IPS-18c (cell line): ENCODE results near the gene OR52K1.
"Not testable (repeated sequence)": the region's sequence is repeated elsewhere in the genome, so short reads cannot be mapped to it uniquely, and the experiment has no call there.

Experiments used
- H3K4me3 ChIP-seq: 2 replicates; pipeline ENCODE4 v1.7.0; 2013; ENCODE audit warnings: low read depth, mild to moderate bottlenecking, low read length, moderate library complexity; ENCODE audit not compliant: insufficient read depth
- H3K9me3 ChIP-seq: one replicate; pipeline ENCODE4 v1.6.1; 2013; ENCODE audit warnings: mild to moderate bottlenecking, low read length, moderate library complexity; ENCODE audit not compliant: control insufficient read depth, insufficient read depth

Gene OR52K1

DNA sequence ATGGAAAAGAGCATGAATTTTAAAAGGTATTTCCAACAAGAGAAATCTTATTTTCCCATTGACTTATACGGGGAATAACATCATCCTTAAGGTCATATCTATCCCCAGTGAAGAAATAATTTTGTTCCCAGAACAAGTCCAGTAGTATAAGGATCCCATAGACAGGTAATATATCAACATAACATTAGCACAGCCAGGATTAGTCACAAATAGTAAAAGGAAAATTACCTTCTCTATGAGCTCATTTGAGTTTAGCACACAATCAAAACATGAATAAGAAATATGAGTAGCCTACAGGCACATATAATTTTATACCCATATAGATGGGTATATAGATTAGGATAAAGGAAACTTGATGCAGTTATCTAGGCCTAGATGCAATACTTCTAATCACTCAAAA lies 2.8 kb upstream of the OR52K1 start:
- H3K4me3 ChIP-seq = no peak overlapping the region
- H3K9me3 ChIP-seq = no peaks in the 10 kb centered on the region

DNA sequence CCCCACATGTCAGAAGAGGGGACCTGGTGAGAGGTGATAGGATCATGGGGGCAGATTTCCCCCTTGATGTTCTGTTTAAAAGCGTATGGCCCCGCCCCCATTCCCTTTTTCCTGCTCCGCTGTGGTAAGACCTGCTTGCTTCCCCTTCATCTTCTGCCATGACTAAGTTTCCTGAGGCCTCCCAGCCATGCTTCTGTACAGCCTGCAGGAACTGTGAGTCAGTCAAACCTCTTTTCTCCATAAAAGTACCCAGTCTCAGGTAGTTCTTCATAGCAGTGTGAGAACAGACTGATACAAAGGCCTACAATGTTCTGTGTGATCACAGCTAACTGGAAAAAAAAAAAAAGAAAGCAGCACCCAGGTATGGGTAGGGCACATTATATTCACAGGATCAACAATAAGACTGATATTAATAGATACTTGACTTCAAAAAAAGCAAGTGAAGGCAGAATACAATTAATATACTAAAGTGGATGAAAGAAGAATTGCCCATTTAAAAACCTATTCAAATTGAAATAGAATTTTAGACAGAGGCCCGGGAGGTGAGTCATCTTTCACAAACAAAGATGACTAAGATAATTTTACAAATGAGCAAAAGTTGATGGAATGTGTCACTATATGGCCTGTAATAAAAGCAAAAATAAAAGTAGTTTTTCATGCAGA lies 1.7 kb upstream of the OR52K1 start:
- no peaks in the 10 kb centered on the region for H3K9me3 ChIP-seq

DNA sequence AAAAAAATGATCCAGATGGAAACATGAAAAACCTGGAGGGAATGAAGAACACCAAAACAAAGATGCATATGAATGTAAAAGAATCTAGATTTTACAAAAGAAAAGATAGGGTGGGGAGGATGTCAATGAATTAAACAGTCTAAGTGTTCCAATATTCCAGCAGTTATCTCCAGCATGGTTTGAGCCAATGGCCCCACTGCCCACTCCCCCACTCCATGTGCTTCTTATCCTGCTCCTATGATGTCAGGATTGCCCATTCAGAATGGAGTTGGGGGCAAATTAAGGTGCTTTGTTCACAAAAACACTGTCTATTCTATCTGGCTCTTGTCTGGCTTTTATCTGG lies 1.2 kb upstream of the OR52K1 start:
- Histone ChIP-seq H3K4me3 (no peak overlapping the region), H3K9me3 (no peaks in the 10 kb centered on the region)

More for the DNA sequence above, 1.7 kb upstream of the OR52K1 start:
- no peak overlapping the region for H3K4me3 ChIP-seq

DNA sequence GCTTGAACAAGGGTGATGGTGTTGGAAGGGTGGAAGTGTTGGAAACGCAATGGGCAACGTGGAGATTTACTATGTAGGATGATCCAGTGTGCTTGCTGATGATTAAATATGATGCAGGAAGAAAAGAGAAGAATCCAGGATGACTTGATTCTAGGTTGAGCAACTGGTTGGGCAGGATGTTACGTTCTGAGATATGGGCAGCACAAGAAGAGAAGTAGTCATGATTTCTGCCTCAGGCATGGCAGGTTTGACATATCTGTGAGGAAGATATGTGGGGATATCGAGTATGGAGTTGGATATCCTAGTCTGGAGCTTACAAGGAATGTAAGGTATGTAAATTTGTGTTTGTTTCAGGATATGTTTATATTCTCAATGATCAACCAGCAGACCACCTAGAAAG lies 1.9 kb downstream of the OR52K1 start:
- Histone ChIP-seq H3K4me3 (no peak overlapping the region), H3K9me3 (no peaks in the 10 kb centered on the region)

DNA sequence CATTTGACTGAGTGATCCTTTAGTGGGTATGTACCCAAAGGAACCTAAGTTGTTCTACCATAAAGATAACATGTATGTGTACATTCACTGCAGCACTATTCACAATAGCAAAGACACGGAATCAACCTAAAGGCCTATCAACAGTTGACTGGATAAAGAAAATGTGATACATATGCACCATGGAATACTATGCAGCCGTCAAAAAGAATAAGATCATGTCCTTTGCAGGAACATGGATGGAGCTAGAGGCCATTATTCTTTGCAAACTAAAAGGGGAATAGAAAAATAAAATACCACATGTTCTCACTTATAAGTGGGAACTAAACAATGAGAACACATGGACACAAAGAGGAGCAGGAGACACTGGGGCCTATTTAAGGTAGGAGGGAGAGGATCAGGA lies 9.0 kb downstream of the OR52K1 start:
- H3K4me3 ChIP-seq, H3K9me3 ChIP-seq: not testable (repeated sequence)

DNA sequence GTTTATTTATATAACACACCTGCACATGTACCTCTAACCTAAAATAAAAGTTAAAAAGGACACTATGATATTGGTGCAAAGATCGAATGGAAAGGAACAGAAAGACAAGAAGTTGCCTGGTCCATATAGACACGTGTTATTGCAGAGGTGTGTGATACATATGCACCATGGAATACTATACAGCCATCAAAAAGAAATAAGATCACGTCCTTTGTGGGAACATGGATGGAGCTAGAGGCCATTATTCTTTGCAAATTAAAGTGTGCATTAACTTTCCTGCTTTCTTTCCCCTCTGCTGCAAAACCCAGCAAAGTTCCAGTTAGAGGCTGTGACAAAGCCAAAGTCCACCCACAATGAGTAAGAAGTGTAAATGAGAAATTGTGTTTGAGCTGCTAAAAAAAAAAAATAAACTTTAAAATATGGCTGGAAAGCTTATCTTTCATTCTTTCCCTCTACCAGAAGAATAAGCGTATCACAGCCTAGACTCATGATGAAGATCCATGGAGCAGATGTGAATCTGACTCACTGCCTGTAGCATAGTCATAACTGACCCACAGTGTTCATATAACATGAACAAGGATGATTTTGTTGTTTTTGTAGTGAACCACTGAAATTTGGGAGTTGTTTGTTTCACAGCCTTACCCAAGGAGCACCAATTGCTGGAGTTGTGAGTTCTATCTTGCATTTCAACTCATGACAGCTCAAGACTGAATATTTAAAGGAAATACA lies 9.6 kb downstream of the OR52K1 start:
- Histone ChIP-seq H3K9me3 (no peaks in the 10 kb centered on the region), H3K4me3 (no peak overlapping the region)

DNA sequence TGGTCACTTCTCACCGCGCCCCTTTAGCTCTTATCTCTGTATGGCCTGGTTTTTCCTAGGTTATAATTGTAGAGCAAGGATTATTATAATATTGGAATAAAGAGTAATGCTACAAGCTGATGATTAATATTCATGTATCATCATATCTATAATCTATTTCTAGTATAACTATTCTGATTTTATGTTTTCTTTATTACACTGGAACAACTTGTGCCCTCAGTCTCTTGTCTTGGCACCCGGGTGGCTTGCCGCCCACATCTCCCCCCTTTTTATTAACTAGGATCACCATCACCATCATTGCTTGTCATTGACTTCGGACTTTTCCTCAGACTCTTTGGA lies 11.0 kb downstream of the OR52K1 start:
- Histone ChIP-seq H3K9me3 (no peaks in the 10 kb centered on the region), H3K4me3 (no peak overlapping the region)

DNA sequence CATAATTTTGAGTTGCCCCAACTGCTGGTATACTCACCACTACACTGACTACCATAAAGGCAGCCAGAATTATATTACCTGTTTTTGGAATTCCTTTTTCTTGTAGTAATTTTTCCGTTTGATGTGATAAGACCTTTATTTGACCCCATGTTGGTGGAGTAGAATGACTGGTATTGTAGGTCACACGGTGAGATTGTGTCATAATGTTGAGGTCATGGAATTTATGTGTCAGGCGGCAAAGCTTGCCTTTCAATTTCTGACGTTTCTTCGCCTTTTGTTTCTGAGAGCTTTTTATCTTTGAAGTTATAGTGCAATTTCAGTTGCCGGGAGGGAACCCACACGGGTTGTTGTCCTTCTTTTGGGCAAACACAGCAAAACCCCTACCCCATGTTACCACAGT lies 13.0 kb downstream of the OR52K1 start:
- no peak overlapping the region for H3K4me3 ChIP-seq

DNA sequence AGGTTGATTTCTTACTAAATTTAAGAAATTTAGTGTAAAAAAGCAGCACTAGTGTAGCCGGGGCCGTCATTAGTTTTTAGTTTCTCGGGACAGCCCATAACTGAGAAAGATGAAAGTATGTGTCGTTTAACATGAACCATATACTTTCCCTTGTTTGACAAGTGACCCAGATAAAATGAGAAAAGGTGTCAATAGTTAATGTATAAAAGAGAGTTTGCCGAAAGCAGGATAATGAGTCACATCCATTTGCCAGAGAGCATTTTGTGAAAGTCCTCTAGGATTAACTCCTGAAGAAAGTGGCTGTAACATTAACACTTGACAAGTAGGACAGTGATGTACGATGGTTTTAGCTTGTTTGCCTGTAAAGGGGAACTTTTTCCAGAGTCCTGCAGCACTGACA lies 13.5 kb downstream of the OR52K1 start:
- no peaks in the 10 kb centered on the region for H3K9me3 ChIP-seq

More for the DNA sequence above, 13.0 kb downstream of the OR52K1 start:
- no peaks in the 10 kb centered on the region for H3K9me3 ChIP-seq

DNA sequence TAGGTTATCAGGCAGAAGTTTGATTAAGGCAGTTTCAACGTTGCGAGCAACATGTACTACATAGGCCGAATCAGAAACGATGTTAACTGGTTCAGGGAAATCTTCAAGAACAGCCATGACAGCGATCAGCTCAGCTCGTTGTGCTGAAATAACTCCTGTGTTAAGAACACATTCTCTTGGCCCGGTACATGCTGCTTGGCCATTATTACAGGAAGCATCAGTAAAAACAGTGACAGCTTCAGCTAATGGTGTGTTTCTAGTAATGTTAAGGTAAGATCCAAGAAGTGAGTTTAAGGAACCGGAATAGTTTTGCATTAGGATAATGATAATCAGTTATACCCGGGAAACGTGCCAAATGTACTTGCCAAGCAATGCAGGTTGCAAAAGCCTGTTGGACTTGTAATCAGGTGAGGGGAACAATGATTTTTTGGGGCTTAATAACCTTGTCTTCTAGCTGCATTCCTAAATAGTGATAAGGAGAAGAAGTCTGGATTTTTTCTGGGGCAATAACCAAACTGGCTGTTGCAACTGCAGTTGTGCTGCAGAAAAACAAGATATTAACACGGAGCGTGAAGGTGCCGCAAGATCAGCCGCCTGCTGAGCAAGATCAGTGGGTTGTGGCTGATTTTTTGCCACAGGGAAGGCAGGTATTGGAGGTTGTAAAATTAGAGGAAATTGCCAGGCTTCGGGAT lies 14.3 kb downstream of the OR52K1 start:
- H3K9me3 ChIP-seq = no peaks in the 10 kb centered on the region
- no peak overlapping the region for H3K4me3 ChIP-seq

More for the DNA sequence above, 13.5 kb downstream of the OR52K1 start:
- no peak overlapping the region for H3K4me3 ChIP-seq

DNA sequence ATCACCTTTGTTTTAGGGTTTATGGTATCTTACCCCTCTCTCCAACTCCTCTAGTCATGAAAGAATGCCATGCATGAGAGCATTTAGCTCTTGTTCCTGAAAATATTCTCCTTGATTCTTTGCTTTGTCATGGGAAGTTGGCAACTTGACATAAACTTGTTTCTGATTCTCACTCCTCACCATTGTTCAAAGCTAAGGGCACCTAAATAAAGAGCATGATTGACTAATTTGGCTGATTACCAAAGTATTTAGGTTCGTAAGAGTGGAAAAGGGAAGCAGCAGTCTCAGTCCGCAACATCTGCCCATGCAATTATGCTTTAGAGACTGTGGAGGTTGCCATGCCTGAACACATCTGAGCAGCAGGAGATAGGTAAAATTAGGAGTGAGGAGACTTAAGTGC lies 26.4 kb downstream of the OR52K1 start:
- Histone ChIP-seq H3K4me3 (no peak overlapping the region), H3K9me3 (no peaks in the 10 kb centered on the region)

DNA sequence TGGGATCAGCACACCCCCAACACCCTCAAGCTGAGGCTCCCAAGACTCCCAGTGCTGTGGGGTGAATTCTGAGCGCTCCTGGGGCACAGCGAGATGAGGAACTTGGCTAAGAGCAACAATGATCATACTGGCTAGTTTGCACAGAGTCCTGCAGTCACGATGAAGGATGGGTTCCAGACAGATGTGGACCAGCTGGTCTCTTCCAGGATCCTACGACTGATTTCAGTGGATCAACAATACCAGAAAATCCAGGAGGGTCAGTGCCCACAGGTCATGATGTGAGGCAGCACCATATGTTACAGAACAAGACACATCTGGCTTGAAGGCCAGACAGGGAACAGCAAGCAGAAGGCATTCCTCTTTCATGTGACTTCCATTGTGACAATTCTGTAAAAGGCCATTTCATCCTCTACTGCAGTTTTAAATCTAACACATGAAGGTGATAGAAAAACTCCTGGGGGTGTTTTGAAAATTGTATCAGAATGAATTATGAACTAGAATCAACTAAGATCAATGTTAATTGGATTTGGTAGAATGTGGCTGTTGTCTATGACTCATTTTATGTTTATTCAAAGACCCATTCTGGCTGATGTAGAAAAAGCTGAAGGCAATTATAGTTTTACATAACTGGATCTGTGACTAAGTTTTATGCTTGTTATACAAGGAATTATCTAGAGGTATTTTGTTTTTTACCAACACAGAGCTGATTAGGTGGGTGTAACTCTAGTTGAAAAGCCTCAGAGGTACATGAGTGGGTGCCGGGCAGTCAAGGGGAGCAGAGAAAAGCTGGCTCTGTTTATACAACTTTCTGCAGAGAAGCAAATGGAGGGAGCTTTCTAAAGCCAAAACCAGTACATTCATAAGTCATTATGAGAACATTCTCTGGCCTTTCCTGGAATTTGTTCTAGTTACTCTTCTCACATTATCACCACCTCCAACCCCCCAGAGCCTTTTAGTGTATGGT lies 29.1 kb downstream of the OR52K1 start:
- H3K4me3 ChIP-seq = no peak overlapping the region
- no peaks in the 10 kb centered on the region for H3K9me3 ChIP-seq

DNA sequence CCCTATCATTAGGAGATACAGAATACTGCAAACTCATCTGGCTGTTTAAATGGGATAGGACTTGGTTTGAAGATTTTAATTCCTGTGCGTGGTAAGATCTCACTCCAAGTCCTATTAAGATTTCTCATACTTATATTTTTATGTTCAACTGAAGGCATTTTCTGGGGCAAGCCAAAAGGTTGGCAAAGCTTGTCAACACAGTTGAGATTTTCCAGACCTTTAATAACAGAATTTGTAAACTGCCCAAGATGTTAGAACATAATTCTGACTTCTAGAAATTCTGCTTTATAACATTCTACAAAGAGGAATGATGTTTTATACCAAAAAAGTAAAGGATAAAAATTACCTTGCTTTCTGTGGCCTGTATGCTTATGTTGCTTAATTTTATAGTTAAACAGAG lies 31.8 kb downstream of the OR52K1 start:
- no peaks in the 10 kb centered on the region for H3K9me3 ChIP-seq
- H3K4me3 ChIP-seq = no peak overlapping the region

DNA sequence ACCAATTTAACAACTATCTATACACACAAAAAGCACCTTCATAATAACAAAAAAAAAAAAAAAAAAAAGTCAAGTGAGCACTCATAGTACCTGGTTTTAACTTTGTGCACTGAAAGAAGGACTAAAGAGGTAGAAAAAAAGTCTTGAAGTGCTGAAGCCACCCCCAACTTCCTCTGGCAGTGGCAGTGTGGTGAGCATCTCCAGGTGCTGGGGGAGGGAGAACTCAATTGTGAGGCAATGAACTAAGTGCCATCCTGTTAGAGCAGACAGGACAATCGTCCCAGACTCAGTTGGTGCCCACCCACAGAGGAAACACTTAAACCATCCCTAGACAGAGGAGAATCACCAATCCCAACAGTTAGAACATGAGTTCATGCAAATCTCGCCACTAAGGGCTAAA lies 39.9 kb downstream of the OR52K1 start:
- H3K9me3 ChIP-seq = peaks cover 3% of the 10 kb centered on the region
- H3K4me3 ChIP-seq = no peak overlapping the region

DNA sequence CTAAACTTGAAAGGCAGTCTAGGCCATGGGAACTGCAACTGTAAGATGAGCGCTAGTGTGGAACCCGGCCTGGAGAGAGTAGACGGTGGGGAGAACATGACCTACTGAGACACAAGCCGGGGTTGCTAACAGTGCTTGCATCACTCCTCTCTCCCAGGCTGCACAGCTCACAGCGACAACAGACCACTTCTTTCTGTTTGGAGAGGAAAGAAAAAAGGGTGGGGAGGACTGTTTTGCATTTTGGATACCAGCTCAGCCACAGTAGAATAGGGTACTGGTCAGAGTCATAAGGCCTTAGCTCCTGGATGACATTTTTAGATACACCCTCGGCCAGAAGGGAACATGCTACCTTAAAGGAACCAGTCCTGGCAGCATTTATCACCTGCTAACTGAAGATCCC lies 40.3 kb downstream of the OR52K1 start:
- Histone ChIP-seq H3K4me3 (no peak overlapping the region), H3K9me3 (peaks cover 3% of the 10 kb centered on the region)

DNA sequence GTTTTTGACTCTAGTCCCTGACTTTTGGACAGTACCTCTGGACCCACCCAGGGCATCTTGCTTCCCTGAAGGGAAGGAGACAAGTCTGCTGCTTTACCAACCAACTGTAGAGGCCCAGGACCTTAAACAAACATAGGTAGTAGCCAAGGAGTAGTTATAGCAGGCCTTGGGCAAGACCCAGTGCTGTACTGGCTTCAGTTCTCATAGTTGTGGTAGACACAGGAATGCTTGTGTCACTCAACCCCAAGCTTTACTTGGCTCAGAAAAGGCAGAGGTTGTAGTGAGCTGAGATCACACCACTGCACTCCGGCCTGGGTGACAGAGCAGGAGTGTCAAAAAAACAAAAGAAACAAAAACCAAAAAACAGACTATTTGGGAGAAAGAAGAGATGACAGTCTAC lies 41.2 kb downstream of the OR52K1 start:
- Histone ChIP-seq H3K4me3 (no peak overlapping the region), H3K9me3 (peaks cover 3% of the 10 kb centered on the region)

DNA sequence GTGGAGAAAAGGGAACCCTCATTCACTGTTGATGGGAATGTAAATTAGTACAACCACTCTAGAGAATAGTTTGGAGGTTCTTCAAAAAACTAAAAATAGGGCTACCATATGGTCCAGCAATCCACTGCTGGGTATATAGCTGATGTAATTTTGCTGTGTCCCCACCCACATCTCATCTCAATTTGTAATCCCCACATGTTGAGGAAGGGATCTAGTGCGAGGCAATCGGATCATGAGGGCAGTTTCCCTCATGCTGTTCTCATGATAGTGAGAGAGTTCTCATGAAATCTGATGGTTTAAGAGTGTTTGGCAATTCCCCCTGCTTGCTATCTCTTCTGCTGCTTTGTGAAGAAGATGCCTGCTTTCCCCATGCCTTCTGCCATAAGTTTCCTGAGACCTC lies 45.5 kb downstream of the OR52K1 start:
- Histone ChIP-seq H3K9me3 (peaks cover 2% of the 10 kb centered on the region), H3K4me3 (no peak overlapping the region)
